GM19240 (cell line): Measurements from ENCODE around the gene CRYBB3.
"Not testable (repeated sequence)": the region's sequence is repeated elsewhere in the genome, so short reads cannot be mapped to it uniquely, and the experiment has no call there.

Experiments used
- DNase-seq: peaks from one replicate; pipeline ENCODE4 v3.0.0; 2011; ENCODE audit warnings: low spot score; ENCODE audit not compliant: insufficient read length

The CRYBB3 gene

GRCh38 chr22:25174888-25175411 lies 24.7 kb upstream of the CRYBB3 start:
- DNase-seq: no peak

- DNase-seq: no peak
Measured at GRCh38 chr22:25176175-25176574, 23.5 kb upstream of the CRYBB3 start.

GRCh38 chr22:25176799-25177198 lies 22.9 kb upstream of the CRYBB3 start:
- no peak for DNase-seq

- DNase-seq: no peak
Measured at GRCh38 chr22:25177226-25177625, 22.4 kb upstream of the CRYBB3 start.

- DNase-seq: no peak
Measured at GRCh38 chr22:25177895-25178294, 21.8 kb upstream of the CRYBB3 start.

GRCh38 chr22:25178348-25178747 lies 21.3 kb upstream of the CRYBB3 start:
- not testable (repeated sequence) for DNase-seq

GRCh38 chr22:25178869-25179631 lies 20.6 kb upstream of the CRYBB3 start:
- not testable (repeated sequence) for DNase-seq

GRCh38 chr22:25182131-25183110 lies 17.2 kb upstream of the CRYBB3 start:
- DNase-seq: no peak

GRCh38 chr22:25183949-25184619 lies 15.6 kb upstream of the CRYBB3 start:
- no peak for DNase-seq

- DNase-seq: no peak
Measured at GRCh38 chr22:25186140-25186539, 13.5 kb upstream of the CRYBB3 start.

GRCh38 chr22:25187469-25187868 lies 12.2 kb upstream of the CRYBB3 start:
- no peak for DNase-seq

- DNase-seq: no peak
Measured at GRCh38 chr22:25192406-25192805, 7.3 kb upstream of the CRYBB3 start.

- DNase-seq: no peak
Measured at GRCh38 chr22:25193130-25193529, 6.5 kb upstream of the CRYBB3 start.

- no peak for DNase-seq
Measured at GRCh38 chr22:25193548-25193947, 6.1 kb upstream of the CRYBB3 start.

- no peak for DNase-seq
Measured at GRCh38 chr22:25196326-25196725, 3.3 kb upstream of the CRYBB3 start.

GRCh38 chr22:25197340-25197739 lies 2.3 kb upstream of the CRYBB3 start:
- DNase-seq: no peak

- no peak for DNase-seq
Measured at GRCh38 chr22:25200967-25201366, 1.3 kb downstream of the CRYBB3 start.

GRCh38 chr22:25201557-25202273 lies 2.1 kb downstream of the CRYBB3 start:
- DNase-seq: no peak

GRCh38 chr22:25202290-25202921 lies 2.7 kb downstream of the CRYBB3 start:
- peak; percentile 70 for DNase-seq

- DNase-seq: no peak
Measured at GRCh38 chr22:25203082-25203481, 3.4 kb downstream of the CRYBB3 start.
